ENCODE data around the gene TP53RK.

DNA sequence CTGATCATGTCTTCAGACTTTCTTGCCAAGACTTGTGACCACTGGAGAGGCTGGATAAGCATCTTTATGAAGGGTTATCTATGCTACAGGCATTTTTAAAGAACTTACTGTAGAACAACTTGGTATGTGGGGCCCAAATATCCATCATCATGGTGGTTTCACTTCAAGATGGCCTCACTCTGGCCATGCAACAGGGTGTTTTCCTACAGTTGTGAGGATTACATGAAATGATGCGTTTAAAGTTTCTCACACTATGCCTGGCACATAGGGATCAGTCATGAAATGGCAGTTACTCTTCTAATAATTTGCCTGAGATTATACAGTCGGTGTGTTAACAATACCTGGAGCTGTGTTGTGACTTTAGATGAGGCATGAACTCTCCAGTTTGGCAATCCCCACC, 33.2 kb upstream of the TP53RK start:
- TF ChIP-seq CTCF (IDR thresholded peaks at IDR 0.05; ENCODE audit: insufficient read depth, low read length), result no peak
- no peak for TF ChIP-seq REST (IDR thresholded peaks at IDR 0.05; ENCODE audit: insufficient replicate concordance, low read depth)
